Osteoblast (primary cell): Measurements from ENCODE around the gene TTC28. TPM values are rescaled to one million over a fixed set of nuclear protein-coding genes. Genes with fewer than 3 reads are reported as not detected.
"Not testable (repeated sequence)": the region's sequence is repeated elsewhere in the genome, so short reads cannot be mapped to it uniquely, and the experiment has no call there.

Experiments
- DNase-seq: peaks from one replicate; pipeline ENCODE4 v3.0.0; 2011; ENCODE audit warnings: low spot score, mixed read lengths; ENCODE audit not compliant: insufficient read length; ENCODE audit errors: missing footprints
- H2AFZ ChIP-seq: 2 replicates; pipeline ENCODE4 v1.6.0; 2011; ENCODE audit warnings: mild to moderate bottlenecking, low read length
- H3K27ac ChIP-seq: 2 replicates; pipeline ENCODE4 v1.5.1; 2011; ENCODE audit warnings: mild to moderate bottlenecking, low read depth, low read length, moderate library complexity
- H3K27me3 ChIP-seq: 2 replicates; pipeline ENCODE4 v1.6.0; 2012; ENCODE audit warnings: mild to moderate bottlenecking, control low read depth, inconsistent platforms, low read length, moderate library complexity; ENCODE audit not compliant: insufficient read depth
- H3K36me3 ChIP-seq: 2 replicates; pipeline ENCODE4 v1.5.1; 2011; ENCODE audit warnings: mild to moderate bottlenecking, low read length, control low read depth, moderate library complexity; ENCODE audit not compliant: insufficient read depth
- H3K4me1 ChIP-seq: 2 replicates; pipeline ENCODE4 v1.5.1; 2011; ENCODE audit warnings: mild to moderate bottlenecking, low read length, control low read depth, moderate library complexity; ENCODE audit not compliant: insufficient read depth
- H3K4me2 ChIP-seq: 2 replicates; pipeline ENCODE4 v1.6.0; 2011; ENCODE audit warnings: mild to moderate bottlenecking, low read length; ENCODE audit not compliant: insufficient read depth
- H3K4me3 ChIP-seq: fragments of 200-600 bp; sonication (generic); 3 replicates; pipeline ENCODE4 v1.5.1; 2012; ENCODE audit warnings: mild to moderate bottlenecking, low read length, inconsistent platforms; ENCODE audit not compliant: insufficient read depth
- H3K79me2 ChIP-seq: 2 replicates; pipeline ENCODE4 v1.6.0; 2012; ENCODE audit warnings: mild to moderate bottlenecking, low read length, control low read depth, inconsistent platforms; ENCODE audit not compliant: insufficient read depth
- H3K9me3 ChIP-seq: 2 replicates; pipeline ENCODE4 v1.5.1; 2011; ENCODE audit warnings: low read depth, low read length, control low read depth
- H4K20me1 ChIP-seq: 2 replicates; pipeline ENCODE4 v1.6.0; 2012; ENCODE audit warnings: mild to moderate bottlenecking, low read length, control low read depth; ENCODE audit not compliant: insufficient read depth
- total RNA-seq: library from RNA; depleted of rRNA; stranded (reverse); fragments of >200 nt; gene quantifications from 2 replicates; pipeline ENCODE4 v1.2.3, GENCODE V29; 2012
- TF ChIP-seq, protein P1 (sequence below): IDR thresholded peaks from 2 replicates; pipeline ENCODE4 v1.5.1; 2011; ENCODE audit warnings: mild to moderate bottlenecking, low read depth, low read length, moderate library complexity; ENCODE audit errors: extremely low read depth

TTC28 gene
- total RNA-seq, 1 donor = 48.1 TPM

DNA sequence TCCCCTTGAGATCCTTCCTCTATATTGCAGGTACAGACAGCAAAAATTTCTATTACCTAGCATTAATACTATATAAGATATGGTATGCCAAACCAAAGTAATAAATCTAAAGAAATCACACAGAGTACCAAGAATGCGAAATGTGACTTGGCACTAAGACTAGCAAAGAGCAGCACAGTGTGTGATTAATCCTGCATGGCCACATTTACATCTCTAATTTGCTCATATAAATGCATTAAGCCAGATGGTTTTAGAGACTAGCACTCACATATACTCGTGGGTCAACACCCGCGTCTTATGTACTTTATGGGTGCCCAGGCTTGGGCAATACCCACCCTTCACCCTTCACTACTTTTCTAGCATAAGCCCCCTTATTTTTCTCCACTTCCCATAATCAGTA is 213.2 kb downstream of the TTC28 start:
- H3K27me3 ChIP-seq = no peaks in the 10 kb centered on the region
- no peak overlapping the region for H3K27ac ChIP-seq
- no peak overlapping the region for H3K4me3 ChIP-seq
- no peak overlapping the region for H3K4me2 ChIP-seq
- H3K9me3 ChIP-seq = no peaks in the 10 kb centered on the region
- DNase-seq = no peak
- H3K4me1 ChIP-seq = no peaks in the 10 kb centered on the region
- TF ChIP-seq, protein P1, sequence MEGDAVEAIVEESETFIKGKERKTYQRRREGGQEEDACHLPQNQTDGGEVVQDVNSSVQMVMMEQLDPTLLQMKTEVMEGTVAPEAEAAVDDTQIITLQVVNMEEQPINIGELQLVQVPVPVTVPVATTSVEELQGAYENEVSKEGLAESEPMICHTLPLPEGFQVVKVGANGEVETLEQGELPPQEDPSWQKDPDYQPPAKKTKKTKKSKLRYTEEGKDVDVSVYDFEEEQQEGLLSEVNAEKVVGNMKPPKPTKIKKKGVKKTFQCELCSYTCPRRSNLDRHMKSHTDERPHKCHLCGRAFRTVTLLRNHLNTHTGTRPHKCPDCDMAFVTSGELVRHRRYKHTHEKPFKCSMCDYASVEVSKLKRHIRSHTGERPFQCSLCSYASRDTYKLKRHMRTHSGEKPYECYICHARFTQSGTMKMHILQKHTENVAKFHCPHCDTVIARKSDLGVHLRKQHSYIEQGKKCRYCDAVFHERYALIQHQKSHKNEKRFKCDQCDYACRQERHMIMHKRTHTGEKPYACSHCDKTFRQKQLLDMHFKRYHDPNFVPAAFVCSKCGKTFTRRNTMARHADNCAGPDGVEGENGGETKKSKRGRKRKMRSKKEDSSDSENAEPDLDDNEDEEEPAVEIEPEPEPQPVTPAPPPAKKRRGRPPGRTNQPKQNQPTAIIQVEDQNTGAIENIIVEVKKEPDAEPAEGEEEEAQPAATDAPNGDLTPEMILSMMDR = no peak
- H3K79me2 ChIP-seq = no peaks in the 10 kb centered on the region
- no peaks in the 10 kb centered on the region for H4K20me1 ChIP-seq
- no peaks in the 10 kb centered on the region for H3K36me3 ChIP-seq
- no peak overlapping the region for H2AFZ ChIP-seq

DNA sequence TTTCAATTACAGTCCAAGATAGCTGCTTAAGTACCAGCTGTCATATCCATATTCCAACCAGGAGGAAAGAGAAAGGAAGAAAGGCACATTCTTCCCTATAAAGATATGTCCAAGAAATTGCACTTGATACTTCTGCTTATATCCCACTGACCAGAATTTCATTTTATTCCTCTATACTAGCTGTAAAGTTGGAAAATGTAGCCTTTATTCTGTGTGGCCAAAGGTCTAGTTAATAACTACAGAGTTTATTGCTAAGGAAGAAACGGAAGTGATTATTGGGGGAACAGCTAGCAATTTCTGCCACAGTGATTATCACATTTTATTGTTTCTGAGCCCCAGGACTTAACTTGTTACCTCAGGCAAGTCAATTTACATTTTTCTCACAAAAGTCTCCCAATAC is 213.8 kb downstream of the TTC28 start:
- Histone ChIP-seq H3K4me3 (no peak overlapping the region), H3K27ac (no peak overlapping the region), H3K4me2 (no peak overlapping the region), H3K36me3 (no peaks in the 10 kb centered on the region), H2AFZ (no peak overlapping the region), H3K79me2 (no peaks in the 10 kb centered on the region), H3K9me3 (no peaks in the 10 kb centered on the region), H4K20me1 (no peaks in the 10 kb centered on the region), H3K4me1 (no peaks in the 10 kb centered on the region), H3K27me3 (no peaks in the 10 kb centered on the region)
- TF ChIP-seq, protein P1 = no peak
- DNase-seq = no peak

DNA sequence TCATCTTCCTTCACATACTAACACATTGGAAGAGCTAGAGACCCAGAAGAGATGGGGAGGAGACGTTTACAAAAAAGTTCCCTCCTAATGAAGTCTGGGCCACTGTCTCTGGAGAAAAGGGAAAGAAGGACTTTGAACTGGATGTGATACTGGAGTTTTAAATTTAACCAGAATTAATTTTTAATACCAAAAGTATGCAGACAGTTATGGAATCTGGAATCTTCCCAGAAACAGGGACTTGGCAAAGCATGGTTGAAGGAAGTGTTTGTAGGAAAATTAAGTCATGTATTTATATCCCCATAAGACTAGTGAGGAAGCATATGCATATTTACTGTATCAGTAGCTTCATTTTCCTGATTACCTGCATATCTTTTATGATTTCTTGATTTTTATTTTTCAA is 215.5 kb downstream of the TTC28 start:
- no peak overlapping the region for H2AFZ ChIP-seq
- no peaks in the 10 kb centered on the region for H4K20me1 ChIP-seq
- H3K79me2 ChIP-seq = no peaks in the 10 kb centered on the region
- DNase-seq = no peak
- no peak overlapping the region for H3K4me2 ChIP-seq
- no peaks in the 10 kb centered on the region for H3K4me1 ChIP-seq
- H3K9me3 ChIP-seq = no peaks in the 10 kb centered on the region
- no peak overlapping the region for H3K4me3 ChIP-seq
- no peaks in the 10 kb centered on the region for H3K36me3 ChIP-seq
- H3K27me3 ChIP-seq = no peaks in the 10 kb centered on the region
- TF ChIP-seq, protein P1 = no peak
- H3K27ac ChIP-seq = no peak overlapping the region

DNA sequence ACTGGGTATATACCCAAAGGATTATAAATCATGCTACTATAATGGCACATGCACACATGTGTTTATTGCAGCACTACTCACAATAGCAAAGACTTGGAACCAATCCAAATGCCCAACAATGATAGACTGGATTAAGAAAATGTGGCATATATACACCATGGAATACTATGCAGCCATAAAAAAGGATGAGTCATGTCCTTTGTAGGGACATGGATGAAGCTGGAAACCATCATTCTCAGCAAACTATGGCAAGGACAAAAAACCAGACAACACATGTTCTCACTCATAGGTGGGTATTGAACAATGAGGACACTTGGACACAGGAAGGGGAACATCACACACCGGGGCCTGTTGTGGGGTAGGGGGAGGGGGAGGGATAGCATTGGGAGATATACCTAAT is 216.2 kb downstream of the TTC28 start:
- H3K4me2 ChIP-seq, H3K27me3 ChIP-seq, H3K79me2 ChIP-seq, H2AFZ ChIP-seq, H4K20me1 ChIP-seq, H3K4me1 ChIP-seq, H3K27ac ChIP-seq, H3K4me3 ChIP-seq, H3K9me3 ChIP-seq, H3K36me3 ChIP-seq, DNase-seq: not testable (repeated sequence)
